ENCODE data around the gene TMPRSS13. TPM values are rescaled to one million over a fixed set of nuclear protein-coding genes. Genes with fewer than 3 reads are reported as not detected.

The TMPRSS13 gene
- total RNA-seq, 1 experiment from 2014 or later = 0.50 TPM

DNA sequence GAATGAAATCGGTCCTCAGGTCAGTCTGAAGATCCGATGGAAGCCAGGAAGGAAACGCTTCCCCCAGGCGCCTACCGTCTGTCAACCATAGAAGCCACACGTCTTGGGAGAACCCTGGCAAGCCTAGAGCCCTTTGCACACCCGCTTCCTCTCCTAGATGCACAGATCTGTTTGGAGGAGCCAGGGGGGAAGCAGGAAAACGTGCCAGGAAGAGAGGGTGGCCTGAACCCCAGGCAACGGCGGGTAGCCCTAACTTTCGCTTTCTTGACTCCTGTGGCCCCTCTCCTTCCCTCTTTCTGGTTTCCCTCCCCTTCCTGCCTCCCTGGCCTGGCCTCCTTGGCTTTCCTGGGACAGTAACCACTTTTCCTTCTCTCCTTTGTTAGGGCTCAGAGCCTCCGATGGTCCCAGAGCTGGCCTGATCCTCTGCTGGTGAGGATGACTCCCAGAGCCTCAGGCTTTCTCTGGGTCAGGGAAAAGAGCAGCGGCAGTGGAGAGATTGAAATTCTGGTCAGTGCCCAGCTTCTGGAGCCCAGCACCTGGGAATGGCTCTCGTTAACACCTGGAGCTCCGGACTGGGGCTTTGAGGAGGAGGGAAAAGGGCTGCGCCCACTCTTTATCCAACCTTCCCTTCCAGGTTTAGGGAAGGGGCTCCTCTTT, 54.8 kb downstream of the TMPRSS13 start:
- Histone ChIP-seq H3K23me2 (ENCODE audit: insufficient read length, low read depth, low read length, poor library complexity, severe bottlenecking) (peaks cover 19% of the 10 kb centered on the region), H2BK120ac (ENCODE audit: low read depth, low read length, poor library complexity, severe bottlenecking) (no peak overlapping the region), H3K56ac (ENCODE audit: insufficient read length, low read depth, low read length) (no peak overlapping the region), H4K8ac (replicated peaks; ENCODE audit: insufficient read length, low read depth, low read length) (no peak overlapping the region), H2BK15ac (ENCODE audit: low read depth, low read length) (no peak overlapping the region), H2AFZ (ENCODE audit: low read length) (no peak overlapping the region), H2BK5ac (ENCODE audit: insufficient read length, low read length) (no peak overlapping the region), H3K79me2 (ENCODE audit: insufficient read depth, low read length) (no peaks in the 10 kb centered on the region), H3K9me3 (ENCODE audit: control insufficient read depth, low read depth, low read length) (no peaks in the 10 kb centered on the region), H3K27me3 (ENCODE audit: insufficient read depth, low read length) (no peaks in the 10 kb centered on the region; the same call in 1 of the 2 replicates), H4K20me1 (ENCODE audit: control insufficient read depth, insufficient read depth, insufficient read length) (no peaks in the 10 kb centered on the region), H4K91ac (ENCODE audit: insufficient read length, low read depth, low read length) (no peak overlapping the region), H3K14ac (ENCODE audit: insufficient read depth, low read length) (0 out of 2 replicates have a peak overlapping the region, but pooled peaks have one; percentile 8), H3K4ac (ENCODE audit: low read depth, low read length) (no peak overlapping the region), H2BK20ac (ENCODE audit: low read depth, low read length, poor library complexity, severe bottlenecking) (no peak overlapping the region), H2BK12ac (ENCODE audit: insufficient read length, low read depth, low read length) (no peak overlapping the region), H2AK5ac (ENCODE audit: insufficient read length, low read length) (no peak overlapping the region), H3T11ph (ENCODE audit: low read length) (no peak overlapping the region), H3K9ac (ENCODE audit: extremely low read depth, insufficient read length, low read length) (peak overlapping the region; percentile 6), H3K18ac (ENCODE audit: insufficient read length, low read depth, low read length) (no peak overlapping the region), H3K4me2 (ENCODE audit: insufficient read depth, insufficient read length, low read length) (peak overlapping the region; percentile 80), H3K4me1 (ENCODE audit: insufficient read depth, low read length) (peaks cover 6% of the 10 kb centered on the region; the same call in 1 of the 2 replicates), H3K23ac (ENCODE audit: insufficient read length, low read depth, low read length) (no peak overlapping the region), H3K79me1 (ENCODE audit: insufficient read depth, low read depth, low read length, poor library complexity, severe bottlenecking) (no peaks in the 10 kb centered on the region), H4K5ac (ENCODE audit: insufficient read length, low read depth, low read length) (no peak overlapping the region), H3K27ac (ENCODE audit: insufficient read length, low read depth, low read length) (no peak overlapping the region)
- DNase-seq = peak; percentile 62
- WGBS (ENCODE audit: extremely low coverage, insufficient read length, low lambda C conversion rate) = no CpG with 5 or more reads among the region's 16 CpGs
- H3K36me3 Mint-ChIP-seq (ENCODE audit: insufficient read depth in 1 of 3, low read depth in 3 of 3) = peaks cover 0 to 3% (median 2%) of the 10 kb centered on the region in 3 experiments; a peak in 1 of 7 replicates
- H3K27ac Mint-ChIP-seq = peak overlapping the region in 2 of 3 experiments; percentile 84 to 88; a peak in 5 of 7 replicates
- no peak for TF ChIP-seq CTCF (conservative IDR thresholded peaks at IDR 0.05)
- H3K4me3 Mint-ChIP-seq = peak overlapping the region; percentile 27 to 77; a peak in 4 of 5 replicates
- peaks cover 72% of the 10 kb centered on the region for H3K27me3 Mint-ChIP-seq (ENCODE audit: low read depth)
- no peaks in the 10 kb centered on the region for H3K9me3 Mint-ChIP-seq
- peaks cover 51 to 70% of the 10 kb centered on the region in 2 experiments for H3K4me1 Mint-ChIP-seq
